Kidney capillary endothelial cell (primary cell): ENCODE data around the gene MRPL36.
A peak's percentile ranks its signal among the peaks of the same experiment; 100 is the strongest.

Source experiments
- DNase-seq: peaks from one replicate; pipeline ENCODE4 v3.0.0-alpha.2; 2018; ENCODE audit warnings: low spot score

Gene MRPL36

GRCh38 chr5:1764606-1764960 is 35.1 kb downstream of the MRPL36 start:
- DNase-seq: no peak

DNA sequence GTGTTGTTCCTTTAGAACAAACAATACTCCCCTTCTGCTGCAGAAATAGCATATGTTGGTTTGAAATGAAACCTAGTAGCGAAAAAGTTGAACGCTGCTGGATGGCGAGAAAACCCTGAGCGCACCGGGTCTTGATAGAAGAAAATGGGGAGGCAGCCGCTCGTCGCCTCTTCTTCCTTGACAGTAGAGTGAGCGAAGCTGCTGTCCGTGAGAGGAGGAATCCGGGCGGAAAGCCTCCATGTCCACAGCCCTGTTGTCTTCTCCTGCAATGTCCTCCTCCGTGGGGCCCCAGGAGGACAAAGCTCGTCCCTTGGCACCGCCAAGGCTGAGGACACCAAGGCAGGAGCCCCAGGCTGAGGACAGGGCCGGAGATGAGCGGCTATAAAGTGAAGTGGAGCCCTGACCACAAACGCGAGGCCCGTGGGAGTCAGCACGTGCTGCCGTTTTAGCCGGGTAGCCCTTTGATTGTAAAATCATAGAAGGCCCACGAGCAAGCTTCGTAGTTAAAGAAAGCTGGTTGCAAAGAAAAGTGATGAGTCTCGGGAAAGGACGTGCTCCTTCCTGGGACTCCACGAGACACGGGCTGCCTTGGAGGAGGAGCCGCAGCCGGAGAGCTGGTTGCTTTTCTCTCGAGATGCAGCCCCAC is 35.6 kb downstream of the MRPL36 start:
- DNase-seq: no peak

DNA sequence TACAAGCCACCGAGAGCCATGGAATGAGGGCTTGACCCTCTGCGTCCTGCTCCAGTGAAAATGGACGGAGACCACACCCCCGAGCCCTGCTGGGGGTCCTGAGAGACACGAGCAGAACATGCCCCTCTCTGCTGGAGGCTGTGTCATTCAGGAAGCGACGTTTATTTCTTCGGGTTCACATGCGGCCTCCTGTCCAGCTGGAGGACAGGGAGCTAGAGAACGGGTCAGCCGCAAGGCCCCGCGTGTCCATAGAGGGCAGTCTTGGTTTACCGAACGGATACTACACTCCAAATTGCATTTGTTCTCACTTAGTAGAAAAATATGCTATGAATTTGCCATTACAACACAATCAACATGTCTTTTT is 36.1 kb downstream of the MRPL36 start:
- DNase-seq: peak; percentile 62

DNA sequence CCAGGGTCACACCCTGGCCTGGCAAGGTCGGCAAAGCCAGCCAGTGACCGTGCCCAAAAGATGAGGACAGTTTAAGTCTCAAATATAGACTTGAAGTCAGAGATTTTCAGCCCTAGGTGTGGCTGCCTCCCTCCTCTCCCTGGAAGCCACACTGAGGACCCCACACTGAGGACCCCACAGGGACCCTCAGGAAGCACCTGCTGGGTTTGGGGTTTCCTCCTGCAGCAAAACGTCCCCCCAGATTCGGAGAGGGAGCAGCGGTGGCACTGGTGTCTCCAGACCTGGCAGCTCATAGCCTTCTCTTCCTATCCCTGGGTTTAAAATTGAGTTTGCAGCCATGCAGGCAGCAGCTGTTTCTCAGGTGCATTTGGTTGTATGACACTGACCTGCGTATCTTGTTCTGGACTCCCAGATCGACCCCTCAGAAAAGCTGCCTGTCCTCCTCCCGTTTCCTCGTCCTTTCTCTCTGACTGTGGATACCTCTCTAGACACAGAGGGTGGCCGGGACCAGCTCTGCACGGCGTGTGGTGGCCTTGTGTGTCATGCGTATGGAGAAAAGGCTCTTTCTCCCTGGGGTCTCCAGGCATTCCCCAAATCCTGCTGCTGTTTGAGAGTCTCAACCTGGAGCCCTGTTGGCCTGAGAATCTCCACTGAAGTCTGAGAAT is 36.6 kb downstream of the MRPL36 start:
- DNase-seq: no peak

DNA sequence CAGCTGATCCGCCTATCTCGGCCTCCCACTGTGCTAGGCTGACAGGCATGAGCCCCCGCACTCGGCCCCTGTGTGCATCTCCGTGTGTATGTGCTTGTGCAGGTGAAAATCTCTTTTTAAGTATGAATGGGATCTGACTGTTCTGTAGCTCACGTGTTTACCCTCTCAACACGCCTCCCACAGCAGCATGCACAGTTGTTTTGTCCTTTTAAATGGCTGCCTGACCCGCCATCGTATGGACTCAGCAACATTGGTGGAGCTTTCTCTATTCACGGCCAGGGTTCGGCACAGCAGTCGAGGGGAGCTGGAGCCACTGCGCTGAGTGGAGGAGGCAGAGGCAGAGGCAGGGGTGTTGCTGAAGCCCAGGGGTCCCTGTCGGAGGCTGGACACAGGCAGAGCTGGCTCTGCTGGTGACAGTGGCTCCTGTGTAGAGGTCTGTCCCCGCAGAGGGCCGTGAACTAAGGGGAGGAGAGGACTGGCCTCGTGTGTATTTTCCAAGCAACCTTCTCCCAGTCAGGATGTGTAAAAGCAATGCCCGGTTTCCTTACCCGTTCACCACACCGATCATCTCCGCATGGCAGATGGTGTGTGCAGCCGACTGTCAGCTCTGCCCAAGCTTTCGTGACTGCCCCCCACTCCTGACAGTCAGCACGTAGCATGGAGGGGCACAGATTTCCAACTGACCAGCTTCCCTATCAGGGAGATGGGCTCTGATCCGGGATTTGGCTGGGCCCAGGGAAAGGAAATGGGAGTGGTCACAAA is 37.3 kb downstream of the MRPL36 start:
- no peak for DNase-seq

DNA sequence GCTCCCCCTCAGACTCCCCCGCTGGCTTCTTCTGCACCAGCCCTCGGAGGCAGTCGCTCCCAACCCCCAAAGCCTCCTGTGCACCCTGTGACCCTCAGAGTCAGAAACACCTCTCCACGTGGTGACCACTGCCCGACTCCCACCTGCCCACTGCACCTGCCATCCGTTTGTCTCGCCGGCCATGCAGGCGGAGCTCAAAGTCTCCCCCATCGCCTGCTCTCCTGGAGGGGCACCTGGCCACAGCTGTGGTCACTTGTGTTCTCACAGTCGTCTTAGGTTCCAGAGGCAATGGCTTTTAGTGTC is 38.2 kb downstream of the MRPL36 start:
- no peak for DNase-seq

DNA sequence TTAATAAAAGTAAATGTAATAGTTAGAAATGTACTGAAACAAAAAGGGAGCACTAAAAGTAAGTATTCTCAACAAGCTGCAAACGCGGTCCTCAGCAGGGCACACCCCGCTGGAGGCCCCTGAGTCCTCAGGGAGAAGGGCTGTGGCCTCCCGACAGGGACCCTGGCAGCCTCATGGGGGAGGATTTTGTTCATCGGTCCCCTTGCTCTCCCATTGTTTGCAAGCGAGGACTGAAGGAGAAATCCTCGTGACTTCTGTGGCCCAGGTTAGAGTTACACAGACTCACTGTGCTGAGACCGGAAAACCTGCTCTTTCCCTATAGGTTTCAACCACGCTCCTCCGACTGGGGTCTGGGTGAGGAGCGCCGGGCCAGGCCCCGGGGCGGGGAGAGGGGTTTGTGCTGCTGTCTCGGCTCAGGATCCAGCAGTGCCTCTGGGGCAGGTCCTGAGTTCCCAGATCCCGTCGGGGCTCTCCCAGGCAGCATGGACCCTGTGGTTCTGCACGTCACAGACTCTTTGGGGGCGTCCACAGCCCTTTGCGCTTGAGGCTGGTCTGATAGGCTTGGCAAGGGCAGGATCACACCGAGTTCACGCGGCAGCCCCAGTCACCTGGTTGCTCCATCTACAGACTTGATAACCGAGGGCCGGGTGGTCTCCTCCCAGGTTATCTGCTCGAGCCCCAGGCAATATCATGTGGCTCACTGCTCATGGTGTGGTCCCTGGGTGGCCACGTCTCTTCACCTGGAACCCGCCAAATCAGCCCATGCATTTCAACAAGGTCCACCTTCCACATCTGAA is 38.8 kb downstream of the MRPL36 start:
- DNase-seq: no peak

DNA sequence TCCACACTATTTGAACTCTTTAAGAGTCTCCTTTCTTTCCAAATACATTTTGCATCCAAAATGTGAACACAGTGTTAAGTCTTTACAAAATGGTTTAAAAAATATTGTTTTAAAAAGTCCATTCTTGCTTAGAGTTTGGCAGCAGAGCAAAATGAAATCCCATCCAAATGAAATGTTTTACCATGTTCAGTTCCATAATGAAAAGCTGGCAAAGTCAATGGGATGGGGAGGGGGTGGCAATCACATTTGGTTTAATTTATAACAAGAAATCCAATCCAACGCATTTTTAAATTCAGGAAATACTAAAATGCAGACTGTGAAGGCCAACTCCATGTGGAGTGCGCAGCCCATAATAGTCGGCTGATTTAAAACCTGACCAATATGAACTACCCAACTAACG is 39.4 kb downstream of the MRPL36 start:
- DNase-seq: no peak

DNA sequence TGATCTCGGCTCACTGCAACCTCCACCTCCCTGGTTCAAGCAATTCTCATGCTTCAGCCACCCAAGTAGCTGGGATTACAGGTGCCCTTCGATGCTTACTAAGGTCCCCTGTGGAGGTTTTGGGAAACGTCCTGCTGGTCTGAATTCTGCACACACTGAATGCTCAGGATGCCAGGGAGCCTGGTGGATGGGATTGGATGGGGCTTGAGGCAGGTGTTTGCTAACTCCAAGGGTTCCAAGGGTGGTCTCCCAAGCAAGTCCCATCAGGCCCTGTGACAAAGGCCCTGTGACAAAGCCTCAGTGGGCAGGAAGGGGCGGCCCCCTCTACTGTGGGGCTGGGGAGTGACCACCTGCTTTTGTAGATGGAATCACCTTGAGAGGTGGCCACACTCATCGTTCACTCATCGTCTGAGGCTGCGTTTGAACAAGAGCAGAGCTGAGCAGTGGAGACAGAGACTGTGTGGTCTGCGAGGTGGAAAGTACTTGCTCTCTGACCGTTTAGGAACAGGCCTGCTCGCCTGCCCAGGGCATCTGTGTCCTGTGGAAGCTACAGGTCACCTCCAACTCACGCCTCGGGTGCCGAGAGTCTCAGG is 40.2 kb downstream of the MRPL36 start:
- no peak for DNase-seq

DNA sequence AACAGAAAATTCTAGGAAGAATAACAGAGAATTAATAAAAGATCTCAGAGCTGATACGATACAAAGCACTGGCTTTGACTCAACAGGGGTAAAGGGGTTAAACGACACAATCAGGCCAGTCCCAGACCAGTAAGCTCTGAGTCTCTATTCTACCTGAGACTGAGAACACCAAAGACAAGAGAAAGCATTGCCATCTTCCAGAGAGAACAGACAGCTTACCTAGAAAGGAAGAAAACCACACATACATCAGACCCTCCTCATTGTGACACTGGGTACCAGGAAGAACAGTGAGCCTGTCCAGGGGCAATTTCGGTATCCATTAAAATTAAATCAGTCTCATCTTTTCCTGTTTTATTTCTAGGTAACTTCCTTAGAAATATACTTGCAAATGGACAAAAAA is 41.1 kb downstream of the MRPL36 start:
- DNase-seq: no peak

- DNase-seq: no peak
Measured at GRCh38 chr5:1757511-1757910, 42.1 kb downstream of the MRPL36 start.

- DNase-seq: no peak
Measured at GRCh38 chr5:1756481-1756880, 43.2 kb downstream of the MRPL36 start.

DNA sequence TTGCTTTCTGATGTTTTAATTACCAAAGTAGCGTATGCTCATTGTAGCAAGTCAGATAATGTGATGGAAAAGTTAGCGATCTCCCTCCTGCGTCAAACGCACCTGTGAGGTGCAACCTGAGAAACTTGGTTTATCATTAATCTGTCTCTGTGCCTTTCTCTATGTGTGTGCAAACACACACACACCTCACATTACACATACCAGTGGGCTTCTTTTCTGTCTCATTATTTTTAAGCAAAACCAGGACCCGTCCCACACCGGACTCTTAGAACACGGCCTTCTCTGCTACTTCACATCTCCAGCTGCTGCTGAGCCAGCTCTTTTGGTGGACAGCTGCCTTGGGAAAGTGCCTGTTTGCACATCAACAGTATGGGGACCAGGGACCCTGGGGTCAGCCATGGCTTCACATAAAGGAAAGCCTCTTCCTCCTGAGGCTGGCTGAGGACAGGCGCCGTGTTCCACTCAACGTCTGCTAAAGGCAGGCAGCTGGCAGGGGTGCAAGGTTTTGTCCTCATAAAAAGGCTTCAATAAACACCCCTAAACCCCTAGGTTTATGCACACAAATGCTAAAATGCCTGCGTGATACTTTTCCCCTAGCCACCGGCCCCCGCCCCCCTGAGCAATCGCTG is 44.2 kb downstream of the MRPL36 start:
- DNase-seq: no peak

- DNase-seq: no peak
Measured at GRCh38 chr5:1754531-1755220, 45.0 kb downstream of the MRPL36 start.

GRCh38 chr5:1753490-1753889 is 46.1 kb downstream of the MRPL36 start:
- DNase-seq: no peak

DNA sequence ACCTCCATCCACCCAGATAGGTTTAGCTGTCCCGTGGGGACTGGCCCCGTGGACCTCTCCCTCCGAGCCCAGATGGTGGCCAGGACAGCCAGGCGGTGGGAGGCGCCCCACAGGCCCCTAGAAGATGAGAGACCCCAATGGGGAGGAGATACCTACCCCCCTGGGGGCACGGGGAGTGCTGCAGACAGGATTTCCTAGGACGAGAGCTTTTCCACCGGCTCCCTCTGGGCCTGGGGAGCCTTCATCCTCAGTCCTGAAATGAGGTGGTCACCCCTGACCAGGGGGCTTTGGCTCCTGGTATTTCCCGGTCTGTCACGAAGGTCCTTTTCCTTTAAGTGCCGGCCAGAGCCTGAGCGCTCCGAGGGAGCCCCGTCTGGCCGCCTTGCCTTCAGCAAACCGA is 46.8 kb downstream of the MRPL36 start:
- no peak for DNase-seq

GRCh38 chr5:1751864-1752822 is 47.5 kb downstream of the MRPL36 start:
- no peak for DNase-seq

GRCh38 chr5:1751026-1751863 is 48.4 kb downstream of the MRPL36 start:
- no peak for DNase-seq

DNA sequence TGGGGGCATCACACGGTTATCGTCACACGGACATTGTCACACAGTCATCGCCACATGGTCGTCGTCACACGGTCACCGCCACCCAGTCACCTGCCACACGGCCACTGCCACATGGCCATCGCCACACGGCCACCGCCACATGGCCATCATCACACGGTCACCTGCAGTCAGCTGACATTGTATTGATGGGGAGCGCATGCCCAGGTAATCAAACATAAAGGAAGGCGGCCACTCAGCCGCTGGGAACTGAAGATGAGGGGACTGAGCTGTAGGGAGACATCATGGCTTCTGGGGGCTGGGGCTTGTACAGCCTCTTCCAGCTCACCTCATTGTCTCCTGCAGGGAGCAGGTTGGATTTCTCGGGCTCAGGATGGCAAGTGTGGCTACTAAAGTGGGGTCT is 49.2 kb downstream of the MRPL36 start:
- DNase-seq: no peak
